22Rv1 (cell line): Measurements from ENCODE around the gene AKAP9.

Source experiments
- H3K27ac ChIP-seq: fragments of 450-650 bp; 2 replicates; pipeline ENCODE4 v1.5.1; 2017
- CTCF ChIP-seq: fragments of 450-650 bp; IDR thresholded peaks from 2 replicates; pipeline ENCODE4 v1.5.1; 2017; ENCODE audit warnings: mild to moderate bottlenecking
- ZFX ChIP-seq: fragments of 450-650 bp; IDR thresholded peaks from 2 replicates; pipeline ENCODE4 v1.6.1; 2017; ENCODE audit warnings: antibody characterized with exemption, borderline replicate concordance

Gene AKAP9

GRCh38 chr7:92150450-92151017, 209.9 kb downstream of the AKAP9 start:
- no peak for TF ChIP-seq ZFX
- no peak for TF ChIP-seq CTCF
- no peak overlapping the region for H3K27ac ChIP-seq

- no peak overlapping the region for H3K27ac ChIP-seq
- TF ChIP-seq ZFX (no peak), CTCF (no peak)
These were observed 214.6 kb downstream of the AKAP9 start for GRCh38 chr7:92155108-92155739.

- H3K27ac ChIP-seq = no peak overlapping the region
- TF ChIP-seq ZFX = no peak
- TF ChIP-seq CTCF = no peak
These were observed 216.3 kb downstream of the AKAP9 start for GRCh38 chr7:92156990-92157389.

GRCh38 chr7:92158660-92159575, 218.3 kb downstream of the AKAP9 start:
- H3K27ac ChIP-seq = no peak overlapping the region
- no peak for TF ChIP-seq CTCF
- TF ChIP-seq ZFX = no peak
